ENCODE data around the gene ABI3BP. TPM values are rescaled to one million over a fixed set of nuclear protein-coding genes. Genes with fewer than 3 reads are reported as not detected.

Gene ABI3BP
- total RNA-seq, 1 experiment from 2014 or later = 0.28 TPM

DNA sequence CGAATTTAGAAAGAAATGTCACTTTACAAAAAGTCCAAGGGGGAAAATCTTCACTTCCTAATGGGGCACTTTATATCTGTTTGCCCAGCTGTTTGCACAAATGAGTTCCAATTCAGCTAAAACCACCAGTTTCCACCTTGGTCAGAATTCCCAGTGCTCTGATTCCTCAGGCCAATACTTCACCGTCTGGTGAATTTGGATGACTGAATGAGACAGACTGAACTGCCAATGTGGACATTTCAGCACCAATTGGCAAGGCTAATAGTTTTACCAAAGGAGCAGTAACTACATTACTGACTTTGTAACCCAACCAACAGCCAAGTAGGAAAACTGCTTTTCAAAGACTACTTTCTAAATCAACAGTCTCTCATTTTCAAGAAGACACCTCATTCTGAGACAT, 51.8 kb downstream of the ABI3BP start:
- Mint-ChIP-seq H3K9me3 (no peaks in the 10 kb centered on the region), H3K36me3 (ENCODE audit: insufficient read depth in 1 of 3, low read depth in 3 of 3) (no peaks in the 10 kb centered on the region), H3K27me3 (ENCODE audit: low read depth) (no peaks in the 10 kb centered on the region; the same call in 1 of the 2 replicates), H3K27ac (no peak overlapping the region), H3K4me1 (peaks cover 11 to 18% of the 10 kb centered on the region in 2 experiments), H3K4me3 (no peak overlapping the region)
- Histone ChIP-seq H2BK5ac (ENCODE audit: insufficient read length, low read length) (no peak overlapping the region), H3K27ac (ENCODE audit: insufficient read length, low read depth, low read length) (no peak overlapping the region), H3K18ac (ENCODE audit: insufficient read length, low read depth, low read length) (no peak overlapping the region), H4K20me1 (ENCODE audit: control insufficient read depth, insufficient read depth, insufficient read length) (no peaks in the 10 kb centered on the region), H3K79me2 (ENCODE audit: insufficient read depth, low read length) (no peaks in the 10 kb centered on the region), H2BK12ac (ENCODE audit: insufficient read length, low read depth, low read length) (no peak overlapping the region), H2BK120ac (ENCODE audit: low read depth, low read length, poor library complexity, severe bottlenecking) (no peak overlapping the region), H3K9ac (ENCODE audit: extremely low read depth, insufficient read length, low read length) (no peak overlapping the region), H4K91ac (ENCODE audit: insufficient read length, low read depth, low read length) (no peak overlapping the region), H2AK5ac (ENCODE audit: insufficient read length, low read length) (no peak overlapping the region), H3K27me3 (ENCODE audit: insufficient read depth, low read length) (no peaks in the 10 kb centered on the region), H3K4me1 (ENCODE audit: insufficient read depth, low read length) (no peaks in the 10 kb centered on the region; the same call in 1 of the 2 replicates), H2BK20ac (ENCODE audit: low read depth, low read length, poor library complexity, severe bottlenecking) (no peak overlapping the region), H2BK15ac (ENCODE audit: low read depth, low read length) (no peak overlapping the region), H3K56ac (ENCODE audit: insufficient read length, low read depth, low read length) (no peak overlapping the region), H3K4me2 (ENCODE audit: insufficient read depth, insufficient read length, low read length) (no peak overlapping the region), H3K79me1 (ENCODE audit: insufficient read depth, low read depth, low read length, poor library complexity, severe bottlenecking) (no peaks in the 10 kb centered on the region), H4K8ac (replicated peaks; ENCODE audit: insufficient read length, low read depth, low read length) (no peak overlapping the region), H3K23ac (ENCODE audit: insufficient read length, low read depth, low read length) (no peak overlapping the region), H4K5ac (ENCODE audit: insufficient read length, low read depth, low read length) (no peak overlapping the region), H3T11ph (ENCODE audit: low read length) (no peak overlapping the region), H3K4ac (ENCODE audit: low read depth, low read length) (no peak overlapping the region), H2AFZ (ENCODE audit: low read length) (no peak overlapping the region), H3K23me2 (ENCODE audit: insufficient read length, low read depth, low read length, poor library complexity, severe bottlenecking) (no peaks in the 10 kb centered on the region), H3K9me3 (ENCODE audit: control insufficient read depth, low read depth, low read length) (no peaks in the 10 kb centered on the region), H3K14ac (ENCODE audit: insufficient read depth, low read length) (no peak overlapping the region)
- WGBS (ENCODE audit: extremely low coverage, insufficient read length, low lambda C conversion rate) = no CpG with 5 or more reads among the region's 2 CpGs
- no peak for TF ChIP-seq CTCF (conservative IDR thresholded peaks at IDR 0.05)
- DNase-seq = no peak

Data from H9 (cell line).